Lower leg skin (tissue), 4 donors: ENCODE results near the gene ADAT3. TPM values are rescaled to one million over a fixed set of nuclear protein-coding genes. Genes with fewer than 3 reads are reported as not detected.

ENCODE experiments used
- DNase-seq, 2 donors: peaks; one replicate each; pipeline ENCODE4 v3.0.0-alpha.2; 2019; ENCODE audit warnings: low spot score in 2 of 2
- H3K4me3 ChIP-seq: fragments of 200-600 bp; sonication (generic); 2 replicates; pipeline ENCODE4 v1.5.1; 2017; ENCODE audit warnings: mild to moderate bottlenecking, low read depth; ENCODE audit not compliant: poor library complexity, severe bottlenecking
- CTCF ChIP-seq, 3 donors: fragments of 450-650 bp; IDR thresholded peaks; one replicate each; pipeline ENCODE4 v1.5.1; 2016; ENCODE audit warnings: antibody characterized with exemption in 3 of 3, mild to moderate bottlenecking in 3 of 3, moderate library complexity in 2 of 3
- POLR2A ChIP-seq, 2 donors: fragments of 450-650 bp; IDR thresholded peaks; one replicate each; pipeline ENCODE4 v1.6.1; 2016 to 2017; ENCODE audit warnings: antibody characterized with exemption in 2 of 2, mild to moderate bottlenecking in 1 of 2, moderate library complexity in 1 of 2
- WGBS, 2 donors: methylation state at CpG; one replicate each; pipeline ENCODE4 v1.1.5; 2018; 5-methylcytosine and 5-hydroxymethylcytosine counted together
- intact Hi-C: fragments of 100-400 bp; cut with DNase I; formaldehyde crosslinking; loops from one replicate; pipeline ENCODE4 v1.15.0; 2023; ENCODE audit warnings: low total_unique reads
- total RNA-seq, 4 donors: library from RNA; depleted of rRNA; stranded (reverse); fragments of >200 nt; gene quantifications; one replicate each; pipeline ENCODE4 v1.1.0, GENCODE V29; 2016

The ADAT3 gene
- total RNA-seq, 4 donors from 2014 or later = 20.1 to 27.3 (median 25.7) TPM

- TF ChIP-seq POLR2A (IDR thresholded peaks at IDR 0.05) (no peak), CTCF (IDR thresholded peaks at IDR 0.05) (no peak)
- intact Hi-C loops = no loop called here
- no peak overlapping the region for H3K4me3 ChIP-seq
- DNase-seq = peak in 1 of 2 donors; percentile 90
- 82 to 86% methylated on average over 12 to 17 of the region's 17 CpGs for WGBS, 2 donors
These were observed 39.8 kb upstream of the ADAT3 start for GRCh38 chr19:1865172-1866010.

- WGBS, 2 donors = 83 to 90% methylated on average over 8 of the region's 8 CpGs
- no peak for TF ChIP-seq CTCF (IDR thresholded peaks at IDR 0.05)
- TF ChIP-seq POLR2A (IDR thresholded peaks at IDR 0.05) = no peak
- intact Hi-C loops = no loop called here
- no peak overlapping the region for H3K4me3 ChIP-seq
- no peak for DNase-seq
These were observed 38.4 kb upstream of the ADAT3 start for GRCh38 chr19:1866693-1867348.

DNA sequence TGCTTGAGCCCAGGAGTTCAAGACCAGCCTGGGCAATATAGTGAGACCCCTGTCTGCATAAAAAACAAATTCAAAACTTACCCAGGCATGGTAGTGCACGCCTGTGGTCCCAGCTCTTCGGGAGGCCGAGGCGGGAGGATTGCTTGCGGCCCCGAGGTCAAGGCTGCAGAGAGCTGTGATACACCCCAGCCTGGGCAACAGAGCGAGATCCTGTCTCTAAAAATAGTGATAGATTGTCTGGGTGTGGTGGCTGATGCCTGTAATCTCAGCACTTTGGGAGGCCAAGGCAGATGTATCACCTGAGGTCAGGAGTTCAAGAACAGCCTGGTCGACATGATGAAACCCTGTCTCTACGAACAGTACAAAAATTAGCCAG, 37.9 kb upstream of the ADAT3 start:
- WGBS, 2 donors = 82 to 88% methylated on average over 9 of the region's 9 CpGs

DNA sequence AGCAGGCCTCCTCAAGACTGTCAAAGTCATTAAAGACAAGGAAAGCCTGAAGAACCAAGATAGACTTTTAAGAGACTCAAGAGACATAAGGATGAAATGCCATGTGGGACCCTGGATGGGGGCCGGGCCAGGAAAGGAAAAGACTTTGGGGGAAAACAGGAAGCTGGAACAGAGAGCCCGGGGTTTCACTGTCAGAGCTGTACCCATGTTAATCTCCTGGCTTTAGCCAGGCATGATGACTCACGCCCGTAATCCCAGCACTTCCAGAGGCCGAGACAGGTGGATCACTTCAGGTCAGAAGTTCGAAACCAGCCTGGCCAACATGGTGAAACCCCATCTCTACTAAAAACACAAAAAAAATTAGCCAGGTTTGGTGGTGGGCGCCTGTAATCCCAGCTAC, 36.2 kb upstream of the ADAT3 start:
- WGBS, 2 donors = 78 to 85% methylated on average over 7 of the region's 7 CpGs
- H3K4me3 ChIP-seq = no peak overlapping the region
- no peak for DNase-seq
- TF ChIP-seq CTCF (IDR thresholded peaks at IDR 0.05) (no peak), POLR2A (IDR thresholded peaks at IDR 0.05) (no peak)
- intact Hi-C loops = no loop called here

More for the DNA sequence above, 37.9 kb upstream of the ADAT3 start:
- TF ChIP-seq POLR2A (IDR thresholded peaks at IDR 0.05) = no peak
- no peak for TF ChIP-seq CTCF (IDR thresholded peaks at IDR 0.05)
- DNase-seq = no peak
- intact Hi-C loops = no loop called here
- no peak overlapping the region for H3K4me3 ChIP-seq

GRCh38 chr19:1871140-1871597, 34.0 kb upstream of the ADAT3 start:
- intact Hi-C loops = no loop called here
- DNase-seq = no peak
- TF ChIP-seq CTCF (IDR thresholded peaks at IDR 0.05) (no peak), POLR2A (IDR thresholded peaks at IDR 0.05) (no peak)
- 88 to 90% methylated on average over 14 to 15 of the region's 15 CpGs for WGBS, 2 donors
- no peak overlapping the region for H3K4me3 ChIP-seq
